Right forelimb (tissue), 1 donor: Measurements from ENCODE around the gene NT5DC2.

Experiments used
- DNase-seq: peaks from one replicate; pipeline ENCODE4 v3.0.0-alpha.2; 2018

The NT5DC2 gene

DNA sequence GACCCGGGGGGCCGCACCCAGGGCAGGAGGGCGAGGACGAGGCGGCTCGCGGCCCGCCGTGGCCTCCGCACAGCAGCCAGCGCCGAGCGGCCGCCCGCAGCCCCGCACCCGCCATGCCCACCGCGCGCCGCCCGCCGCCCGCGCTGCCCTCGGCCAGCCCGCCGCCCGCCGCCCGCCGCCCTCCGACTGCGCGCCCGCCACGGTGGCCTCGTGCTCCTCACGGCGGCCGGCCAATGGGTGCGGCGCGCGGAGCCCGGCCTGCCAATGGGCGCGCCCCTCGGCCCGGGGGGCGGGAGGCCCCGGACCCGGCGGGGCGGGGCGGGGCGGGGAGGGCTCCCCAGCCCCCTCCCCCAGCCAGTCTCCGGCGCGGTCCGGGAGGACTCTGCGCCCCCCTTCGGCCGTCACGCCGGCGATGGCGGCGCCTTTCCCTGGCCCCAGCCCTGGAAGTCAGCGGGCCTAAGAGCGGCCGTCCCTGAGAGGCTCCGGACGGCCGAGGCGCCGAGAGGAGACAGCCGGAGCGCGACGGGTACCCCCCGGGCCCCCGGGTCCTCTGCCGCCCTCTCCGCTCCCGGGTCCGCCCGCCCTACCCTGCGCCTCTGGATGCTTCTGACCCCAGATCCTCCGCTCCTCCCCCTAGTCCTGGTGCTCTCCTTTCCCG lies at the start of gene NT5DC2:
TSS of gene NT5DC2 (minus strand) at position 235 of the 658 bp plus-strand sequence. CDS start at position 115, 120 bp downstream.
- DNase-seq: peak; percentile 89

DNA sequence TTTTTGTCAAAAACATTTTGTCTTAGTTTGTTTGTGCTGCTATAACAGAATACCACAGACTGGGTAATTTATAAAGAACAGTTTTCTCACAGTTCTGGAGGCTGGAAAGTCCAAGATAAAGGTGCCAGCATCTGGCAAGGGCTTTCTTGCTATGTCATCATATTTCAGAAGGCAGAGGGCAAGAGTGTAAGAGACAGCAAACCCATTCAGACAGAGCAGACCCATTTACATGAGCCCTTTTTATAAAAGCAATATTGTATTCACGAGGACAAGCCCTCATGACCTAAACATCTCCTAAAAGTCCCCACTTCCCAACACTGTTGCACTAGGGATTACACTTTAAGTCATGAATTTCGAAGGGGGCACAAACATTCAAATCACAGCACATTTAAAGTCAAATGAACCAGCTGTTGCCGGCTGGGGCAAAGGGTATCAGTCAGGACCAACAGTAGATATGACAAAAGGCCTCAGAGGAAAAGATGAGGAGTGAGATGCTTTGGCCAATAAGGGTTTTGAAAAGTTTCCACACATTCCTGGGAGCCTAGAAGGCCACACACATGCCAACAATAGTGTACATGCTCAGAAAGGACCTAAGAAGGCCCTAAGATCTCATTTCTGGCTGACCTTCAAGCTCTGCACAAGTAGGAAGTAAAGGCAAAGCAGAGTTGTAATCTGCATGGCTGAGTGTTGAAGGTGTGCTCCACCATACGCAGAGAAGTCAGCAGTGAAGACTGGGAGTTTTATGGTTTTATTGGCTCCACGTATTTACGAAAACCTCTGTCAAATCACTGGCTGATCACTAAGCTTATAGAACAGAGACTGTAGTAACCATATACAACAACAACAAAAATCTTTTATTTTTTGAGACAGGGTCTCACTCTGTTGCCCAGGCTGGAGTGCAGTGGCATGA lies 40.7 kb upstream of the NT5DC2 start:
- no peak for DNase-seq

DNA sequence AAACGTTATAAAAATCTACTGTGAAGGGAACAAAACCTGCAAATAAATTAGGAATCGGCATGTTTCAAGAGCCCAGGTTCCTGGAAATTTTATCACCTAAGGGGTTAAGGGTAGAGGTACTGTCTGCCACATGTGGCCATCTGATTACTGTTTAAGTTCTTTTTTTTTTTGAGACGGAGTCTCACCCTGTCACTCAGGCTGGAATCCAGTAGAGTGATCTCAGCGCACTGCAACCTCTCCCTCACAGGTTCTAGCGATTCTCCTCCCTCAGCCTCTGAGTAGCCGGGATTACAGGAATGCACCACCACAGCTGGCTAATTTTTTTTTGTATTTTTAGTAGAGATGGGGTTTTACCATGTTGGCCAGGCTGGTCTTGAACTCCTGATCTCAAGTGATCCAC lies 38.6 kb upstream of the NT5DC2 start:
- DNase-seq: no peak

DNA sequence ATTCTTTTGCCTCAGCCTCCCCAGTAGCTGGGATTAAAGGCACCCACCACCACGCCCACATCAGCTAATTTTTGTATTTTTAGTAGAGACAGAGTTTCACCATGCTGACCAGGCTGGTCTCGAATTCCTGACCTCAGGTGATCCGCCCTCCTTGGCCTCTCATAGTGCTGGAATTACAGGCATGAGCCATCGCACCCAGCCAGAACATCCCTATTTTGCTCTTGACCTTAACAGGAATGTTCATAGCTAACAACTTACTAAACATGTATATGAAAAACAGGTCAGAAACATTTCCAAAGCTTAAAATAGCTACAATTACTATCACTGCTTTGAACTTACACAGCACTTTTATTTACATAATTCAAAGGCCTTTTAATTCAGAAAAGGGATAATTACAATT lies 36.4 kb upstream of the NT5DC2 start:
- no peak for DNase-seq

DNA sequence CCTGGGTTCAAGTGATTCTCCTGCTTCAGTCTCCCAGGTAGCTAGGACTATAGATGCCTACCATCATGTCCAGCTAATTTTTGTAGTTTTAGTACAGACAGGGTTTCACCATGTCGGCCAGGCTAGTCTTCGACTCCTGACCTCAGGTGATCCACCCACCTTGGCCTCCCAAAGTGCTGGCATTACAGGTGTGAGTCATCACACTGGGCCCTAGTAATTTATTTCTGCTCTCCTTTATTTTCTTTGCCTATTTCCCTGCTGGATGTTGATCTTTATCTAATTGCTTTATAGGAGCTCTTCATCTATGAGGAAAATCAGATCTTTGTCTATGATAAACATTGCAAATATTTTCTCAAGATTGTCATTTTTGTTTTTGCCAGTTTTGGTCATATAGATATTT lies 34.4 kb upstream of the NT5DC2 start:
- DNase-seq: no peak

DNA sequence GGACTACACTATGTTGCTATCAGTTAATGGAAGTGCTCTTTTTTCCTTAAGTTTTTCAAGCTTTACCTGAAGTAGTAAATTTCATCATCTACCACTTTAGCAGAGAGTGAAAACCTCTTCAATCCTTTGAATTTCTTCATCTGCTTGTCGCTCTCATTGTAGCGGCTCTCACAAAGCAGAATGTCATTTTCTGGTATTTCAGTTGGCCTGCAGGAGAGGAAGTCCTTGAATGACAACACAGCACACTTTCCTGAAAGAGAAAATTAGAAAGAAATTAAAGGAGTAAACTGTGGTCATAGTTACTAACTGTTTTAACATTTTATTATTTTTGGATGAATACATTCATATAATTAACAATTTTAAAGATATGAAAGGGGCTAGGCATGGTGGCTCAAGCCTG lies 30.3 kb upstream of the NT5DC2 start:
- no peak for DNase-seq

DNA sequence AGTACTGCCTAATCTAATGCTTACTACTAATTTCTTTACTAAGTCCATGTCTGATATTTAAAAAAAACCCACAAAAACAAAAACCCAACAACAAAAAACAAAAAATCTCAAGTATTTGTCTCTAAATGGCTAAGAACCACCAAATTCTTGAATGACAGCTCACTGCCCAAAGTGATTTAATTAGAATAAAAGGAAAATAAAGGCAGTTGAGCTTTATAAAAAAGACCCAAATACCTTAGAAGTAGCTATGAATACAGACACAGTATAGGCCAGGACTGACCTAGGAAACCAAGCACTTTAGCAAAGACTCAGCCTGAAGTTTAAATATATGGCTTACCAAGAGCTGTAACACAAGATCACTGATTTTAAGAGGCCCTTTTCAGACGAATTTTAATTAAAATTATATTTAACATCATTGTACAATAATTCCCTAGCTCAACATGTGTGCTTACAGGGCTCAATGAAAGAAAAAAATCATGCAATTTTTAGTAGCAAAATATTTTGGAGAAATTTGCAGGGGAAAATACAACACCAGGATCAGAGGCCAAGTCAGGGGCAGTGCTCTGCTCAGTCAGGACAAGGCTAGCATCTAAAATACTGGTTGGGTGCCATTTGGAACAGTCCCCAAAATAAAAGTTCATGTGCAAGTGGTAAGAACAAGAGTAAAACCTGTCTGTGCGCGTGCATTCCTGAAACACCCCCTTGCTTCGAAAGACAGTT lies 27.5 kb upstream of the NT5DC2 start:
- no peak for DNase-seq

DNA sequence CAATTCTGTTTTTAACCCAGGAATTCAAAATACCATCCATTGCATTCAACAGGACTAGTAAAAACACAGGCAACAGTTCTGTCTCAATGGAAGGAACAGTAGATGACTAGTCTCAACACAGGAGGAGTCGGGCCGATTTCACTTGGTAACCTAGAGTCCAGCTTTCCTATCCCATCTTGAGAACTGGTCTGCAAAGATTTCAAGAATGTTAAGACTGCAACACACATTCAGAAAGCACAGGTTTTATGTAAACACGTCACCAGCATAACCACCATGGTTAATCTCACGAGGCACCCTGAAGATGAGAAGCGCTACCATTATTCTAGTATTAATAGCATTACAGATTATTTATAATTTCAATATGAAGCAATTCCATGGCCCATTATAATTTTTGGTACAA lies 24.8 kb upstream of the NT5DC2 start:
- no peak for DNase-seq

DNA sequence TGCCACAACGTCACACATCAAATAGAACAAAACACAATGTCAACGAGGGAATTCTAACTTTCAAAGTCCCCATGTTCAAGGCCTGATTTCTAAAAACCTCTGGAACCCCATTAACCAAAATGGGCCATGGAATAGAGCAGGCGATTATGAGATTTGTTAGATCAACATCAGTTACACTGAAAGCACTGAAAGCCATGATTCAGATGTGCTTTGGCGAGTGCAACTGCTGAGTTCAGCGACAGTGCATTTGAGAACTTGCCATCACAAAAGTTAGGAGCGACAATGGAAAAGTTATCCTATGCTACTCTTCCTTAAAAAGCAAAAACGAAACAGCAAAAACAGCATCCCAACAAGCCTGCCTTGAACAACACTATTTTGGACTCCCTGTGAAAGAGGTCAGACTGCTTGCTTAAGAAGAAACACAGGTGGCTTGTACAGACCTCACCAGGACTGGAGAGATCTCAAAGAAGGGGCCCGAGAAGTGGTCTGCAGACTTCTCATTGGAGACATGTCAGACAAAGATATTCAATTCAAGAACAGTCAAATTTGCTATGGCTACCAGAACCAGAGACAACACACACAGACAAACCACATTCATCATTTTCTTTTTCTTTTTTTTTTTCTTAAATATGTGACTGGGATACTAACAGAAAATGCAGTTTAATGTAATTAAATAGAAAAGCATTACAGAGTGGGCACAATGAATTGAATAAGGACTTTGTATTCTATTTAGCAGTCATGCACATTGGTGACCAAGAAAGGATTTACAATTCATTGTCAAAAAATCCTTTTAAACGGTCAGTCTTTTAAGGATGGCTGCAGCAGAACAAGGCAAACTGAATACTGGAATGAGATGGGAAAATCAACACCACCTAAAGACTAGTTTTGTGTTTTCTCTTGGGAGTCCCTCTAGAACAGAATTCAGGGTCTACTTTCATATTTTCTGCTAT lies 23.6 kb upstream of the NT5DC2 start:
- DNase-seq: no peak

DNA sequence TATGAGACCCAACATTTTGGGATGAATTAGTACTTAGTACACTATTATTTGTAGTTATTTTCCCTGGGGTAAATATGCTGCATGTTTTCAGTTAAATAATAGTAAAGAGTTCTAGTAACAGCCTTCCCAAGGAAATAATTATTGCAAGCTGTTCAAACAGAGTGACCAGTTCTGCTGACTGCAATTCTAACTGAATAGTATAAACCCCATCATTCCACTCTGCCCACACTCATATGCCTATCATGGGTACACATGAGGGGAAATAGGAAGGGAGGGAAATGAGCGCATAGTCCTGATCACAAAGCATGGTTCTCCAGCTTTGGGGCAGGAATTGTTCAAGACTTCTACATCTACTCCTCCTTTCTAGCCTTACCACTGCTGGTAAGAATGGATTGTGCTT lies 21.4 kb upstream of the NT5DC2 start:
- DNase-seq: no peak

DNA sequence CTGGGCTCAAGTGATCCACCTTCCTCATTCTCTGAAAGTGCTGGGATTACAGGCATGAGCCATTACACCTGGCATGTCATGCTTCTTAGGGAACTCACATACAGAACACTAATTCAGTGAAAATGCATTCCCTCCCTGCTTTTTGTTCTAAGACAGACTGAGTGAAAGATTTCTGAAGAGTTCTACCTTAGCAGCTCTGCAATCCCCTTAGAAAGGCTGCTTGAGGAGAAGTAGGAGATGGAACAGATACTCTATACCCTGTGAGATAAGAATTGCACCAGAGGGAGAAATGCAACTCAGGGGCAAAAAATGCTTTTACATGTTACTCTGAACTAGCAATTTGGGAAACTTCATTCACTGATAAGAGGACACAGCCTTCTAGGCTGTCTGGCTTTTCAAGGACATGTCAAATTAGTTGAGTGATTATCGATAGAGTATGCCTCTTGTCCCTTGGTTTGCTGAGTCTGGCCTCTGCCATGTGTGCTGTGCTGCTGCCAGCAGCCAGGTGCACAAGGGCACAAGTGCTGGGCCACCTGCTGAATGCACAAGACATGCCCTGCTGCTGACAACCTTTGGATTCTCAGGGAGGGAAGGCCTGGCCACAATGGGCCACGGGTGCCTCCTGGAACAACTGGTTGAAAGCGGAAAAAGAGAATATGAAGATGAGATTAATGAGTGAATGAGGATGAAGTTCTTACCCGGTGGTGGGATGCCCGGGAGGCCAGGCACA lies 20.5 kb upstream of the NT5DC2 start:
- no peak for DNase-seq

DNA sequence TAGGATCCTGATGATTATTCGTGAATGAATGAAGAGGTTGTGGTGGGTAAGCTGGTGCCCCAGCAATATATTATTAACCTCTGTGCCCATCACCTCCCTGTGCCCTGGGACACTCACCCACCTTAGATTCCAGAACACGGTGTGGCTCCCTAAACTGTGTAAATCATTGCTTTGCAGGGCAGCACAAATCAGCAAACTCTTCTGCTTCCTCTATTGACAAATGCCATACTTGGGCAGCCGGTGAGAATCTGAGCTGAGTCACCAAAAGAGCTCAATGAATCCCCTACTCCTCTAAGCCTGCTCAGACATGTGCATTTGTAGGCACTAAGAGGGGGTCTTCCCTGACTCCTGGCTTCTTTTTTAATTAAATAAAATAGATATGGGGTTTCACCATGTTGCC lies 18.4 kb upstream of the NT5DC2 start:
- DNase-seq: no peak

DNA sequence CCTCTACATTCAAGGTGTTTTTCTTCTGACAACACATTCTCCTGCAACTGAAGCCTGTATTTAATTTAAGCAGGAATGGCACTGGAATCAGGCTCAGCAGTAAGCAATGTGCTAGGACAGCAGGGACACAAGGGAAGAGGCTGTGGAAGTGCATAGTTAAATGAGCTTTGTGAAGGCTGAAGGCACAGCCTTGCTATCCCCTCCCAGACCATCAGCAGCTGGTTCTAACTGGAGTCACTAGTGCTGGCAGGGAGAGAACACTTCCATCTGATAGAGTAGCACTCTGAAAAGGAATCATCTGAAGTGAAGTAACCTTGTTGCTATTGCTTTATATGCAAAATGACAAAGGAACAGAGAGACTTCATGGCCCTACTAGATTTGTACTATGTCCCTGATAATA lies 17.5 kb upstream of the NT5DC2 start:
- no peak for DNase-seq

DNA sequence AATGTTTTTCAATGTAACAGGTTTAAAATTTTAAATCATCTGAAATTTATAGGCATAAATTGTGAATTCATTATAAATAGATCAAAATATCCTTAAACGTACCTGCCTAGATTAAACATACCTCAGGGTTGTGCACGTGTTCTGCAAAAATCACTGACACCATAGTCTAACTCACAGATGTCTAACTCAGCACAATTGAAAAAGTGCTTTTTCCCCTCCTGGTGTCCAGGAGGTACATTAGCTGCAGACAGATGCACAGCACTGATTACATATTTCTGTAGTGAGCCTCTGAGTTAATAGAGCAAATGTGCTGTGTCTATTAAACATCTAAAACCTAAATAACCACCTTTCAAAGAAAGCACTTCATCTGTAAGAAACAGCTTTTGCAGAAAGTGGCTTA lies 13.5 kb upstream of the NT5DC2 start:
- DNase-seq: no peak

DNA sequence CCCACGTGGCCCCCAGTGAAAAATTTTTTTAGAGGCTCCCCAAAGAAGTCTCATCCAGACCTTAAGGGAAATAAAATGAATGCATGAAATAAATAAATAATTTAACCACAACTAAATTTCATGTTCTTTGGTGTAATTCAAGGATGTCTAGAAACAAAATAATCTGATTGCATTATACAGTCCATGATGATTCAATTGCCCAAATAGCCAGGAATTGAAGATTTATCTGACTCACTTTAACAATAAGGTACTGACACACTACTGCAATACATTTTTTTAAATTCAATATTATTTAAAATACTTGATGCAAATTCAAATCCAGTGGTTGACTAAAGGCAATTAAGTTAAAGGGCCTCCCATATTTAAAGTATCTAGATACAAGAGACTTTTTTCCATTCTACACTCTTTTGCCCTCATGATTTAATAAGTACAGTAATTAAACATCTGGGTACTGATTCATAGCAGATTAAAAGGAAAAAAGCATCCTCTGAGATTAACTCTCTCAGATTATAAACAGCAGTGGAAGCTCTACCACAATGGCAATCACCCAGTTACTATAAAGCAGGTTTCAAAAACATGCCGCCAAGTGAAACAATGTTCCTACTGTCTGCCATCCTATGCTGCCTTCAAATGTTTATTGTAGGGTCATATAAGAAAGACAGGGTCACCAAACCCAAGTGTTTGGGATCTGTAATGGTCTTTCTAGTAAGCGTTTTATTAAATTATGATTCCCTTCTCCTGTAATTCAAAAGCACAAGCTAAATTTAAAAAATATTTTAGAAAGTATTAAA lies 12.6 kb upstream of the NT5DC2 start:
- DNase-seq: no peak

DNA sequence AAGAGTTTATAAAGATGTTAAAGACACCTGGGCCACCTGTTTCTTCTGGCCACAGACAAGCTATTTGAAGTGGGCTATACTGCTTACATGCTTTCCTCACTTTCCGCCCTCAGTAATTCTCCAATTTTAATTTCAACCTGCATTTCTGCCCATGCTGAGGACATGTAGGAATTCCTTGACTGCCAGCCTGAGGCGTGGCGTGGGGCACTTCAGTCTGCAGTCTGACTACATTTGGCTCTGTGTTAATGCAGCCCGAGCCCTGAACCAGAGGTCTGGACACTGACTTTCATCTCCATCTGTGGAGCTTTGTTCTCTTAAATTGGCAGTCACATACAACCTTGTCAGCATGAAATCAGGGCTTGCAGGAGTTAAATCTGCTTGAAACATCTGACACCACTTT lies 11.3 kb upstream of the NT5DC2 start:
- no peak for DNase-seq

DNA sequence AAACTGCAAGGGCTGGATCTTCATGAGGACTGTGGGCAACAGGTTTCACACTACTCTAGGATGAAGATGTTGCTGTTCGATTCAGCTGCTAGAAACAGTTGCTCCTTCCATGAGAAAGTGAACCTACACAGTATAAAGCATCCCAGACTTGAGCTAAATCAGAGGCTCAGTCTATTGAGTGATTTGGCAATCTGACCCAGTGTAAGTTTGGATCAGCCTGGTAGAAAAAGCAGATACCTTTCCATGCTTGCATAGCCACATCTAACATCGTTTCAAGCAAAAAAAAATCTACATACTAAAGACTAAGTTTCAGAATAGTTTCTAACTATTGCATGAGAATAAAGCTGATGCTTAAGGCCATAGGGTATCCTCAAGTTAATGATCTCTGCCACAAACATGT lies 7.4 kb upstream of the NT5DC2 start:
- DNase-seq: no peak

DNA sequence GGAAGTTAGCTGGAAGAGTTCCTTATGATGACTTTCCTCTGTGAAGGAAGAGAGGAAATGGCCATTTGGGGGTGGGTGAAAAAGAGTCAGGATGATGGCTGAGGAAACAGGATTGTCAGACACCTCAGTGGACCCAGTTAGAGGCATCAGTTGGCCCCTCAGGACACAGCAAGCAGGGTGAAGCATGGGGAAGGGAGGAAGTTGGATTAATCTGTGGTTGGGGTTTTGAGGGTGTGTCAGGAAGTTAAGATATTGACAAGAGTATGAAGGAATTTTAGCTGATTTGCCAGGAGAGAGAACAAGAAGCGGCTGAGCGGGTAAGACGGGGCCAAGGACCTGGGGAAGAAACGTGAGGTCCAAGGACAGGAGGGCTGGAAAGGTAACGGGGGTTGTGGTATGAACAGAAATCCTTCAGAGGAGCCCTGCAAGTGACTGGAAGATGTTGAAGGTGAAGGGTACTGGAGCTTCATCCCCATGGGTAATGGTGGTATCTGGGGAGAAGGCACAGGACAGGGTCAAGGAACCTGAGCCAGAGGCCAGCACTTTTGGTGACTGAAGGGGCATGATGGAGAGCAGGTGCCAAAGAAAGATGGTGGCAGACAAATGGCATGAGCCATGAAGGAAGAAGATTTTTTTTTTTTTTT lies 5.5 kb upstream of the NT5DC2 start:
- DNase-seq: peak; percentile 38

DNA sequence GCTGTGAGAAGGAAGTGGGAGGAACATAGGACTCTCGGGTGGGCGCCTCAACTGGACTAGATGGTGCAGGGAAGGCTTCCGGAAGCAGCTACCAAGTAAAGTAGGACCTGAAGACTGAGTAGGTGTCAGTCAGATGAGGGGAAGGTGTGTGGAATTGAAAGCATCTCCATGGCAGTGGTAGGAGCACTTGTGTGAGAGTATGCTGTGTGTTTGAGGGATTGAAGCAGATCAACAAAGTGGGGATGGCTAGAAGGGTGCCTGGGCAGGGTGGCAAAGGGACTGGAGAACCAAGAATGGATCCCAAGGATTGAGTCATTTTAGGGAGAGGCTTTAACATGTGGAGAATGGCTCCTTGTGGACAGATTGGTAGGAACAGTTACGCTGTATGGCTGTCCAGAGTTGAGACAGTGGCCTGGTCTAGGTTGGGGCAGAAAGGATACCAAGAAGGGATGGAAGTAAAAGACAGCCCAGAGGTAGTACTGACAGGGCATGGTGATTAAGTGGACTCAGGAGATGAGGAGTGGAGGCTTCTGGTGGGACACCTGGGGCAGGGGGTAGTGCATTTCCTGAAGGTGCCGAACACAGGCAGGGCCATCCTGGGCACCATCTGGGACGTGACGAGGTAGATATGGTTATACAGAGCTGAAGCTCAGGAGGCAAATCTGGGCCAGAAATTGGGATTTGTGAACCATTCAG lies 4.2 kb upstream of the NT5DC2 start:
- DNase-seq: peak; percentile 44

DNA sequence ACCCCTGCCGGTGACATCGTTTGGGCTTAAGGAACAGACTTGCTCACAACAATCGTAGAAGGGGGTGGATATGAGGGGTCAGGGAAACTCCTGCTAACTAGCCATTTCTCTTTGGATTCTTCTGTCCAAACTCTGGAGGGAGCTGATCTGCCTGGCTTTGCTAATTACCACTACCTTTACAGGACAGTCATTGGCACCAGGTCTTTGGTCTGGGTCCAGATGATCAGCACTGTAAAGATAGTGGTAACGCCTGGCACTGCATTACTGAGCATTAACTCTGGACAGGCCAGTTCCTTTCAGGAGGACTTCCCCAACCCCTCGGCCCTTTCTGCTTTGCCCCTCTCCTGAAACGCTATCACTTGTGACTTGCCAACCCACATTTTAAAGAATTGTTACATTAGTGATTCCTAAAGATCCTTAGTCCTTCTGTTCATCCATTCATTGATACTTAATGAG lies 3.5 kb upstream of the NT5DC2 start:
- no peak for DNase-seq
